ENCODE results near the gene TRMO.

DNA sequence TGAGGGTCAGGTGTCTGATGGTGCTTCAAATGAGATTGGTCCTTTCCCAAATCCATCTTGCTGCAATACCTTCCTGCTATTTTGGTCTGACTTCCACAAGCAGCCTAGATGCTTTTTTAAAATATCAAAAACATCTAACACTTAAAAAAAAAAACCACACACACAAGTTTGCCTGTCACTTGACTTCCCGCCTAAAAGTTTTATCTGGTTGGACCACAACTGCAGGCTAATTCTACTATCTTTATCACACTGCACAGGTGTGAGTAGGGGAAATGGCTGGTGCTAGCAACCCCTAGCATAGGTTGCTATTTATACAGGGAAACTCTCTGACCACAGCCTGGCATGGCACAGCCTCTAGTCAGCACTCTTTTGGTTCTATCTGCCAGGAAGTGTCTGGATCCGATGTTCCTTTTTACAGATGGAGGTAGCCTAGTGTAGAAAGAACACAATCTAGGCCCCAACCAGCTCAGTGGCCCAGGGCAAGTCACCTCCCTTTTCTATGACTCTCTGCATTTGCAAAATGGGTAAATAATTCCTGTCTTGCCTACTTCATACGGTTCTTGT is 15.9 kb upstream of the TRMO start, which contains the start of gene HEMGN:
- TF ChIP-seq, protein P1, sequence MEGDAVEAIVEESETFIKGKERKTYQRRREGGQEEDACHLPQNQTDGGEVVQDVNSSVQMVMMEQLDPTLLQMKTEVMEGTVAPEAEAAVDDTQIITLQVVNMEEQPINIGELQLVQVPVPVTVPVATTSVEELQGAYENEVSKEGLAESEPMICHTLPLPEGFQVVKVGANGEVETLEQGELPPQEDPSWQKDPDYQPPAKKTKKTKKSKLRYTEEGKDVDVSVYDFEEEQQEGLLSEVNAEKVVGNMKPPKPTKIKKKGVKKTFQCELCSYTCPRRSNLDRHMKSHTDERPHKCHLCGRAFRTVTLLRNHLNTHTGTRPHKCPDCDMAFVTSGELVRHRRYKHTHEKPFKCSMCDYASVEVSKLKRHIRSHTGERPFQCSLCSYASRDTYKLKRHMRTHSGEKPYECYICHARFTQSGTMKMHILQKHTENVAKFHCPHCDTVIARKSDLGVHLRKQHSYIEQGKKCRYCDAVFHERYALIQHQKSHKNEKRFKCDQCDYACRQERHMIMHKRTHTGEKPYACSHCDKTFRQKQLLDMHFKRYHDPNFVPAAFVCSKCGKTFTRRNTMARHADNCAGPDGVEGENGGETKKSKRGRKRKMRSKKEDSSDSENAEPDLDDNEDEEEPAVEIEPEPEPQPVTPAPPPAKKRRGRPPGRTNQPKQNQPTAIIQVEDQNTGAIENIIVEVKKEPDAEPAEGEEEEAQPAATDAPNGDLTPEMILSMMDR (IDR thresholded peaks at IDR 0.05), result no peak
- no peak for TF ChIP-seq POLR2A (IDR thresholded peaks at IDR 0.05)
- no peak for TF ChIP-seq POLR2AphosphoS5 (IDR thresholded peaks at IDR 0.05)

All from gastroesophageal sphincter (tissue), 3 donors.